Colonic mucosa (tissue), 4 donors: ENCODE measurements around the gene TIMP2. TPM values are rescaled to one million over a fixed set of nuclear protein-coding genes. Genes with fewer than 3 reads are reported as not detected.
"Not testable (repeated sequence)": the region's sequence is repeated elsewhere in the genome, so short reads cannot be mapped to it uniquely, and the experiment has no call there.

Experiments
- DNase-seq: peaks from one replicate; pipeline ENCODE4 v3.0.0-alpha.2; 2020
- H3K27ac ChIP-seq: fragments of 200-600 bp; one replicate; pipeline ENCODE4 v1.8.0; 2021
- H3K27me3 ChIP-seq: fragments of 200-600 bp; one replicate; pipeline ENCODE4 v1.8.0; 2021
- H3K36me3 ChIP-seq: fragments of 200-600 bp; one replicate; pipeline ENCODE4 v1.8.0; 2021
- H3K4me1 ChIP-seq: fragments of 200-600 bp; one replicate; pipeline ENCODE4 v1.8.0; 2021; ENCODE audit warnings: mild to moderate bottlenecking
- H3K4me3 ChIP-seq: fragments of 200-600 bp; one replicate; pipeline ENCODE4 v1.8.0; 2021
- H3K9ac ChIP-seq, 2 donors: one replicate each; pipeline ENCODE4 v1.7.0; 2013; ENCODE audit warnings: control low read depth in 2 of 2, low read depth in 2 of 2, low read length in 2 of 2
- H3K9me3 ChIP-seq: fragments of 200-600 bp; one replicate; pipeline ENCODE4 v1.8.0; 2021
- CTCF ChIP-seq: fragments of 200-600 bp; IDR thresholded peaks from one replicate; pipeline ENCODE4 v1.8.0; 2022; ENCODE audit warnings: antibody characterized with exemption, mild to moderate bottlenecking
- intact Hi-C: fragments of 100-400 bp; cut with DNase I; formaldehyde crosslinking; loops from one replicate; pipeline ENCODE4 v1.14.1; 2022
- total RNA-seq, 2 donors: library from RNA; stranded (reverse); fragmentation: NEBNext Ultra II Directional in 1 of 2; extraction: Animal tissue kit (Norgen Biotek cat#: 25700) in 1 of 2; gene quantifications; one replicate each; pipeline ENCODE4 v1.2.1, GENCODE V29; 2021
- donor health status: healthy.
- donor health status: DM: no; HTN: no; CAD: no.
- donor health status: DM: no; HTN: no; CAD: no.

TIMP2 gene
- total RNA-seq, 2 donors from 2014 or later: 42.8 to 86.1 TPM

GRCh38 chr17:78904371-78904770 is 20.8 kb downstream of the TIMP2 start:
- Histone ChIP-seq H3K27ac (no peak overlapping the region), H3K9me3 (no peaks in the 10 kb centered on the region), H3K4me3 (no peak overlapping the region), H3K4me1 (no peaks in the 10 kb centered on the region), H3K36me3 (no peaks in the 10 kb centered on the region), H3K9ac (no peak overlapping the region), H3K27me3 (no peaks in the 10 kb centered on the region)
- intact Hi-C loops: no loop called here
- TF ChIP-seq CTCF: no peak
- no peak for DNase-seq

GRCh38 chr17:78903101-78903779 is 21.9 kb downstream of the TIMP2 start, which contains the start of gene CEP295NL:
Gene CEP295NL (minus strand): TSS chr17:78903201. CDS start chr17:78901828, 1,373 bp downstream.
- H3K9ac ChIP-seq: no peak within 1 kb of the TSS
- no peak for DNase-seq
- H3K4me3 ChIP-seq: no peak within 1 kb of the TSS

GRCh38 chr17:78902231-78902630 is 23.0 kb downstream of the TIMP2 start:
- H3K4me1 ChIP-seq, H3K36me3 ChIP-seq, intact Hi-C loops: not testable (repeated sequence)

More at GRCh38 chr17:78903101-78903779, 21.9 kb downstream of the TIMP2 start, which contains the start of gene CEP295NL:
- Histone ChIP-seq H3K36me3 (no peaks in the 10 kb centered on the region), H3K27ac (no peak within 1 kb of the TSS), H3K27me3 (no peaks in the 10 kb centered on the region), H3K4me1 (no peaks in the 10 kb centered on the region), H3K9me3 (no peaks in the 10 kb centered on the region)
- TF ChIP-seq CTCF: no peak
- intact Hi-C loops: no loop called here

GRCh38 chr17:78901806-78902205 is 23.4 kb downstream of the TIMP2 start:
- H3K4me3 ChIP-seq: no peak overlapping the region
- H3K9ac ChIP-seq: no peak overlapping the region
- H3K9me3 ChIP-seq: no peaks in the 10 kb centered on the region
- DNase-seq: no peak
- H3K27me3 ChIP-seq: no peaks in the 10 kb centered on the region
- no peaks in the 10 kb centered on the region for H3K36me3 ChIP-seq
- H3K4me1 ChIP-seq: no peaks in the 10 kb centered on the region
- TF ChIP-seq CTCF: no peak
- no peak overlapping the region for H3K27ac ChIP-seq
- intact Hi-C loops: no loop called here

More at GRCh38 chr17:78902231-78902630, 23.0 kb downstream of the TIMP2 start:
- not testable (repeated sequence) for H3K27me3 ChIP-seq, H3K27ac ChIP-seq, H3K9me3 ChIP-seq, H3K9ac ChIP-seq, H3K4me3 ChIP-seq, DNase-seq

- DNase-seq: no peak
- Histone ChIP-seq H3K27ac (no peak overlapping the region), H3K36me3 (no peaks in the 10 kb centered on the region), H3K4me3 (no peak overlapping the region), H3K9ac (no peak overlapping the region), H3K9me3 (no peaks in the 10 kb centered on the region), H3K4me1 (no peaks in the 10 kb centered on the region), H3K27me3 (no peaks in the 10 kb centered on the region)
- intact Hi-C loops: no loop called here
- TF ChIP-seq CTCF: no peak
Observed at GRCh38 chr17:78900816-78901215, 24.4 kb downstream of the TIMP2 start.
